AG04450 (cell line): Measurements from ENCODE around the gene IRF2BP2. TPM values are rescaled to one million over a fixed set of nuclear protein-coding genes. Genes with fewer than 3 reads are reported as not detected.

Source experiments
- CTCF ChIA-PET: fragments of 300-600, 350-600 bp; formaldehyde crosslinking; extraction: SDS; loops from one replicate; lab custom pipeline; 2022; ENCODE audit warnings: antibody characterized with exemption, inconsistent platforms; lab: Charles Lee
- POLR2A ChIA-PET: fragments of 350-600 bp; formaldehyde crosslinking; extraction: SDS; loops from one replicate; lab custom pipeline; 2021; ENCODE audit warnings: antibody characterized with exemption, inconsistent platforms; lab: Yijun Ruan, JAX
- DNase-seq: peaks from one replicate; pipeline ENCODE4 v3.0.0-alpha.2; 2011; ENCODE audit warnings: low read depth, low spot score
- H3K27ac ChIP-seq: one replicate; pipeline ENCODE4 v1.5.1; 2012; ENCODE audit warnings: low read depth, low read length, control low read depth
- H3K27me3 ChIP-seq: one replicate; pipeline ENCODE4 v1.6.0; 2012; ENCODE audit warnings: low read length; ENCODE audit not compliant: control insufficient read depth, insufficient read depth
- H3K4me3 ChIP-seq: 2 replicates; pipeline ENCODE4 v1.5.1; 2011; ENCODE audit warnings: mild to moderate bottlenecking, low read depth, low read length, control low read depth
- H3K9me3 ChIP-seq: 2 replicates; pipeline ENCODE4 v1.5.1; 2012; ENCODE audit warnings: low read length; ENCODE audit not compliant: control insufficient read depth, insufficient read depth
- polyA plus RNA-seq: library from polyadenylated mRNA; depleted of rRNA; stranded (reverse); fragments of >200 nt; gene quantifications from 2 replicates; pipeline ENCODE4 v1.2.3, GENCODE V29; 2011
- TF ChIP-seq, protein P1 (sequence below): IDR thresholded peaks from 2 replicates; pipeline ENCODE4 v1.5.1; 2011; ENCODE audit warnings: low read depth, low read length, control low read depth, inconsistent platforms

IRF2BP2 gene
- polyA plus RNA-seq, 1 experiment, result 20.3 TPM

DNA sequence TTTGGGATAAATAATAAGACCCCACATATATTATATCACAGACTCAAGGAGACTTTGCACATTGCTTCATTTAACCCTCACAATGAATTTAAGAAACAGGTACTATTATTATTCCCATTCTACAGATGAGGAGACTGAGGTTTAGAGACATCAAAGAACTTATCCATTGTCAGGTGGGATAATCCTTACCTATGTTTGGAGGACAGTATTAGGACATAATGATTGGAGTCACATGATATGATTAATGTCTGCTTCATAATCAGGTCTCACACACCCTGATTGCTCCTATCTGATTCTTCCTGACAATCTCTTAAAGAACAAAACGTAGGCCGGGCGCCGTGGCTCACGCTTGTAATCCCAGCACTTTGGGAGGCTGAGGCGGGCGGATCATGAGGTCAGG lies 16.9 kb downstream of the IRF2BP2 start:
- POLR2A ChIA-PET, result no interaction called here
- CTCF ChIA-PET, result no interaction called here
- no peak overlapping the region for H3K27ac ChIP-seq
- TF ChIP-seq, protein P1, sequence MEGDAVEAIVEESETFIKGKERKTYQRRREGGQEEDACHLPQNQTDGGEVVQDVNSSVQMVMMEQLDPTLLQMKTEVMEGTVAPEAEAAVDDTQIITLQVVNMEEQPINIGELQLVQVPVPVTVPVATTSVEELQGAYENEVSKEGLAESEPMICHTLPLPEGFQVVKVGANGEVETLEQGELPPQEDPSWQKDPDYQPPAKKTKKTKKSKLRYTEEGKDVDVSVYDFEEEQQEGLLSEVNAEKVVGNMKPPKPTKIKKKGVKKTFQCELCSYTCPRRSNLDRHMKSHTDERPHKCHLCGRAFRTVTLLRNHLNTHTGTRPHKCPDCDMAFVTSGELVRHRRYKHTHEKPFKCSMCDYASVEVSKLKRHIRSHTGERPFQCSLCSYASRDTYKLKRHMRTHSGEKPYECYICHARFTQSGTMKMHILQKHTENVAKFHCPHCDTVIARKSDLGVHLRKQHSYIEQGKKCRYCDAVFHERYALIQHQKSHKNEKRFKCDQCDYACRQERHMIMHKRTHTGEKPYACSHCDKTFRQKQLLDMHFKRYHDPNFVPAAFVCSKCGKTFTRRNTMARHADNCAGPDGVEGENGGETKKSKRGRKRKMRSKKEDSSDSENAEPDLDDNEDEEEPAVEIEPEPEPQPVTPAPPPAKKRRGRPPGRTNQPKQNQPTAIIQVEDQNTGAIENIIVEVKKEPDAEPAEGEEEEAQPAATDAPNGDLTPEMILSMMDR, result no peak
- DNase-seq, result no peak
- no peaks in the 10 kb centered on the region for H3K9me3 ChIP-seq
- no peaks in the 10 kb centered on the region for H3K27me3 ChIP-seq
- H3K4me3 ChIP-seq, result no peak overlapping the region

DNA sequence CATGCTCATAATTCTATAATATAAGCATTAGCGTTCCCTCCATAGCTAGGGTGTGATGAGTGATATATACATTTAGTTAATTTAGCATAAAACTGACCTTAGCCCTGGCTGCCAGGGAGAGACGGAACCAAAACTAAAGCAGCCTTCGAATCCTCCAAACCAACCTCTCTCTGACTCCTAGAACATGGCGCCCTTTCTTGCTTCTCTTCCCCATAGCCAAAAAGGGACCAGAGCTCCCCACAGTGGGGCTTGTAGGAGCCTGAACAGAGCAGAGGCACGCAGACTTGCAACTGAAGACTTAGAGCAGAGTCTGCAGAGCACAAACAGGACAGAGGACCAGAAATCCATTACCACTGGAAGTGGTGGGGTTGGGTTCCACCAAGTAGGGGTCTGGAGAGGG lies 17.7 kb downstream of the IRF2BP2 start:
- CTCF ChIA-PET, result no interaction called here
- DNase-seq, result no peak

DNA sequence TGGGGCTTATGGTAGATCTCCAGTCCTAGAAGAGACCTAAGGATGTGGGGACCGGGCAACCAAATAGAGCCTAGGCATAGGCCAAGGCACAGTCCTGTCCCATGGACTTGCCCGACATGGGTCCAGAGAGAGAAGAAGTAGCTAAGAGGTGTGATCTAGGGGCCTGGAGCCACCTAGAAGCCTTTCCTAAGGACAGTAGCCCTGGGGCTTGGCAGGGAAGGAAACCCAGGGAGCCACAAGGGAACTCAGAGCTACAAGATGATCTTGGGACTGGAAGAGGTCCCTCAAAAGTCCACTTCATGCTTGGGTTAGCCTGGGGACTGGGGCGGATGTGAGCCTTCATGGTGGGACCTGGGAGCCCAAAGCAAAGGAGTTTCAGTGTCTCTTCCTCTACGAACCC lies 18.8 kb downstream of the IRF2BP2 start:
- TF ChIP-seq, protein P1, result no peak
- H3K27me3 ChIP-seq, result no peaks in the 10 kb centered on the region
- CTCF ChIA-PET, result interaction anchor here (0.6 kb wide), 1 partner anchor 493 kb away, joined by 4 read pairs; no protein-coding TSS in a partner anchor
- no peak for DNase-seq
- no peak overlapping the region for H3K4me3 ChIP-seq
- POLR2A ChIA-PET, result no interaction called here
- no peaks in the 10 kb centered on the region for H3K9me3 ChIP-seq
- H3K27ac ChIP-seq, result no peak overlapping the region

More for the DNA sequence above, 17.7 kb downstream of the IRF2BP2 start:
- TF ChIP-seq, protein P1, result no peak
- no peaks in the 10 kb centered on the region for H3K9me3 ChIP-seq
- H3K27ac ChIP-seq, result no peak overlapping the region
- H3K27me3 ChIP-seq, result no peaks in the 10 kb centered on the region
- POLR2A ChIA-PET, result no interaction called here
- H3K4me3 ChIP-seq, result no peak overlapping the region

DNA sequence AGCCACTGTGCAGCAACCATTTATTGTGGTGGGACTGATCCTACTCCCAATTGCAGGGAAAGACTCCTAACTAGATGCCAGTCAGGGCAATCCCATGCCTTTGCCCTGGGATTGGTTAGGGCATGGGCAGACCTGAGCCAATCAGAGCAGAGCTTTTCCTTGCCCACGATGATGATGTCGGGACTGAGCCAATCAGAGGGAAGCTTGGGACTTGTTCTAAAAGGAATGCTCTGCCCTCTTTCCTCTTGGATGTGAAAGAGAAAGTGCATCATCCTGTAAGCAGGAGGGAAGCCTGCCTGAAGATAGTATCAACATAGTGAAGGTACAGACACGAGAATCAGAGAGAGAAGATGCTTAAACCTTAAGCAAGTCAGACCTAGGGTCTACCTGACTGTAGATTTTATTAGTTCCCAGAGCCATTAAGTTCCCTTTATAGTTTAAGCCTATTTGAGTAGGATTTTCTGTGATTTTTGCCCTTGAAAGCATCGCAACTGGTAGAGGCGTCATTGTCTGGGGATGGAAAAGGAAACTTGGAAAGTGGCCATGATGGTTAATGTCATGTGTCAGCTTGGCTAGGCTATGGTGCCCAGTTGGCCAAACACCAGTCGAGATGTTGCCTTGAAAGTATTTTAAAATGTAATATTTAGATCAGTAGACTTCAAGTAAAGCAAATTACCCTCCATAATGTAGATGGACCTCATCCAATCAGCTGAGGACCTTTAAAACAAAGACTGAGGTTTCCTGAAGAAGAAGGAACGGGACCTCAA lies 19.9 kb downstream of the IRF2BP2 start:
- Histone ChIP-seq H3K27me3 (no peaks in the 10 kb centered on the region), H3K9me3 (no peaks in the 10 kb centered on the region), H3K27ac (no peak overlapping the region), H3K4me3 (no peak overlapping the region)
- DNase-seq, result no peak
- ChIA-PET CTCF (no interaction called here), POLR2A (no interaction called here)
- TF ChIP-seq, protein P1, result no peak

DNA sequence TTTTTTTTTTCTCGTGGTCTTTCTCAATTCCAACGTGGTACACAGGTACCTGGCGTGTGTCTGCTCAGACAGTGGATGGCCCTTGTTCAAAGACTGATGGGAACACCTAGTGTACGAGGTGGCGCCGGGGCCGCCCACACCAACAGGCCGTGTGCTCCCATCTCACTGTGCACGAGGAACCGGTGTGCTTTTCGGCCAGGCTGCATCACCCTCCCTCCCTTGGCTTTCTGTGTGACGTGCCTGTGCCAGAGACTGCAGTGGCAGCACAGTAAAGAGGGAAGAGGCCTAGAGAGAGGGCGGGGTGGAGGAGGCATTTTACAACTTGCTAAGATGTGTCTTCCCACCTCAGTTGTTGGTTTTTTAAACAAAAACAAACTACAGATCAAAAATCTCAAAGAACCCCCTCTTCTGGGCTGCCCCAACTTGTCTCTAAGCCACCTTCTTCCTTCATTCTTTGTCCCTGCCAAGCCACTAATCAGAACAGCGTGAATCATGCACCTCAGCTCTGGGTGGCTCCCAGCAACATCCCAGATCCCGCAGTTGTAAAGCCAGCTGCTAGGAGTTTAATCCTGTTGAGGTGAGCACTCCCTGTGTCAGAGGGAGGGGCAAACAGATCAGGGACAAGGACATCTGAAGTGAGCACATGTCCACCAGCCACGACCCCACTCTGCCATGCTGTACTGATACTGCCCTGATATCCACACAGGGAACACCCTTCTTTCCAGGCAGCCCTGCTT lies 20.7 kb downstream of the IRF2BP2 start:
- no peak for DNase-seq
- no peaks in the 10 kb centered on the region for H3K27me3 ChIP-seq
- POLR2A ChIA-PET, result no interaction called here
- no peaks in the 10 kb centered on the region for H3K9me3 ChIP-seq
- TF ChIP-seq, protein P1, result no peak
- no peak overlapping the region for H3K4me3 ChIP-seq
- CTCF ChIA-PET, result interaction anchor here (1.6 kb wide), 1 partner anchor 9 kb away, joined by 6 read pairs; no protein-coding TSS in a partner anchor
- no peak overlapping the region for H3K27ac ChIP-seq
